ENCODE results near the gene DDIT4.

DNA sequence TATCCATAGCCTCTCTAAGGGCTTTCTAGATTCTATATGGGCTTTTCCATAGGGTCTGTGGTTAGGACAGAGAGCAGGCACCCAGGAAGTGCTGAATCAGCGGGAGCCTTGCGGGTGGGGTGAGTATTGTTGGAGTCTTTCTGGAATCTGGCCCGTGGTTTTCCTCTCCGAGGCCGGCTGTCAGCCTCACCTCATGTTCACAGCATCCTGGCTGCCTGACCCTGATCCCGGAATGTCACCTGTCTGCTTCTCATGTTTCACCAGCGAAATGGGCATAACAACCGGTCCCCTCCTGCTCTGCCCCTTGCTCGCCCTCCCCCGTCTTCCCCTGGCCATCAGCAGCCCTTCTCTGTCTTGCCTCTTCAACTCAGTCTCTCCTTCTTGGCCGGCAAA, 36.5 kb downstream of the DDIT4 start:
- no peak for TF ChIP-seq POLR2AphosphoS5 (IDR thresholded peaks at IDR 0.05; ENCODE audit: low read depth)
- no peak for TF ChIP-seq CREB1 (CRISPR knock-in tag; IDR thresholded peaks at IDR 0.05; ENCODE audit: low read depth)
- TF ChIP-seq, protein P1, sequence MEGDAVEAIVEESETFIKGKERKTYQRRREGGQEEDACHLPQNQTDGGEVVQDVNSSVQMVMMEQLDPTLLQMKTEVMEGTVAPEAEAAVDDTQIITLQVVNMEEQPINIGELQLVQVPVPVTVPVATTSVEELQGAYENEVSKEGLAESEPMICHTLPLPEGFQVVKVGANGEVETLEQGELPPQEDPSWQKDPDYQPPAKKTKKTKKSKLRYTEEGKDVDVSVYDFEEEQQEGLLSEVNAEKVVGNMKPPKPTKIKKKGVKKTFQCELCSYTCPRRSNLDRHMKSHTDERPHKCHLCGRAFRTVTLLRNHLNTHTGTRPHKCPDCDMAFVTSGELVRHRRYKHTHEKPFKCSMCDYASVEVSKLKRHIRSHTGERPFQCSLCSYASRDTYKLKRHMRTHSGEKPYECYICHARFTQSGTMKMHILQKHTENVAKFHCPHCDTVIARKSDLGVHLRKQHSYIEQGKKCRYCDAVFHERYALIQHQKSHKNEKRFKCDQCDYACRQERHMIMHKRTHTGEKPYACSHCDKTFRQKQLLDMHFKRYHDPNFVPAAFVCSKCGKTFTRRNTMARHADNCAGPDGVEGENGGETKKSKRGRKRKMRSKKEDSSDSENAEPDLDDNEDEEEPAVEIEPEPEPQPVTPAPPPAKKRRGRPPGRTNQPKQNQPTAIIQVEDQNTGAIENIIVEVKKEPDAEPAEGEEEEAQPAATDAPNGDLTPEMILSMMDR (conservative IDR thresholded peaks at IDR 0.05; ENCODE audit: low read depth in 2 of 2): no peak
- TF ChIP-seq EZH2phosphoT487 (IDR thresholded peaks at IDR 0.05; ENCODE audit: unreplicated experiment): no peak
- no peak for TF ChIP-seq EZH2 (IDR thresholded peaks at IDR 0.05; ENCODE audit: low read depth, unreplicated experiment)

Data from GM23338 (cell line).